ENCODE data around the gene SLC40A1.
"Not testable (repeated sequence)": the region's sequence is repeated elsewhere in the genome, so short reads cannot be mapped to it uniquely, and the experiment has no call there.

SLC40A1 gene

GRCh38 chr2:189580658-189581353, at the start of gene SLC40A1:
Gene SLC40A1, minus strand, starts transcription at chr2:189580786. Its CDS starts 326 bp downstream, at chr2:189580460.
- peak; percentile 42 for DNase-seq (ENCODE audit: low read depth)

- DNase-seq (ENCODE audit: low read depth): no peak
Observed at GRCh38 chr2:189629531-189630453, 49.2 kb upstream of the SLC40A1 start.

GRCh38 chr2:189628817-189629530, 48.4 kb upstream of the SLC40A1 start:
- no peak for DNase-seq (ENCODE audit: low read depth)

- DNase-seq (ENCODE audit: low read depth): no peak
Observed at GRCh38 chr2:189627789-189628188, 47.2 kb upstream of the SLC40A1 start.

- DNase-seq (ENCODE audit: low read depth): no peak
Observed at GRCh38 chr2:189625636-189626035, 45.0 kb upstream of the SLC40A1 start.

GRCh38 chr2:189624648-189625355, 44.2 kb upstream of the SLC40A1 start:
- no peak for DNase-seq (ENCODE audit: low read depth)

GRCh38 chr2:189623049-189623448, 42.5 kb upstream of the SLC40A1 start:
- no peak for DNase-seq (ENCODE audit: low read depth)

- DNase-seq (ENCODE audit: low read depth): no peak
Observed at GRCh38 chr2:189621781-189622180, 41.2 kb upstream of the SLC40A1 start.

GRCh38 chr2:189618197-189618596, 37.6 kb upstream of the SLC40A1 start:
- DNase-seq (ENCODE audit: low read depth): no peak

GRCh38 chr2:189614585-189614984, 34.0 kb upstream of the SLC40A1 start:
- DNase-seq (ENCODE audit: low read depth): no peak

- DNase-seq (ENCODE audit: low read depth): no peak
Observed at GRCh38 chr2:189613650-189614420, 33.2 kb upstream of the SLC40A1 start.

GRCh38 chr2:189613077-189613636, 32.6 kb upstream of the SLC40A1 start:
- no peak for DNase-seq (ENCODE audit: low read depth)

GRCh38 chr2:189610700-189611099, 30.1 kb upstream of the SLC40A1 start:
- DNase-seq (ENCODE audit: low read depth): no peak

GRCh38 chr2:189609853-189610252, 29.3 kb upstream of the SLC40A1 start:
- no peak for DNase-seq (ENCODE audit: low read depth)

- DNase-seq (ENCODE audit: low read depth): no peak
Observed at GRCh38 chr2:189609423-189609816, 28.8 kb upstream of the SLC40A1 start.

GRCh38 chr2:189608795-189609422, 28.3 kb upstream of the SLC40A1 start:
- no peak for DNase-seq (ENCODE audit: low read depth)

- DNase-seq (ENCODE audit: low read depth): no peak
Observed at GRCh38 chr2:189608170-189608569, 27.6 kb upstream of the SLC40A1 start.

- no peak for DNase-seq (ENCODE audit: low read depth)
Observed at GRCh38 chr2:189602233-189602632, 21.6 kb upstream of the SLC40A1 start.

- DNase-seq (ENCODE audit: low read depth): not testable (repeated sequence)
Observed at GRCh38 chr2:189601652-189602051, 21.1 kb upstream of the SLC40A1 start.

GRCh38 chr2:189601043-189601442, 20.5 kb upstream of the SLC40A1 start:
- no peak for DNase-seq (ENCODE audit: low read depth)
